Left ventricle myocardium inferior (tissue), 1 donor: ENCODE data around the gene KRT84. TPM values are rescaled to one million over a fixed set of nuclear protein-coding genes. Genes with fewer than 3 reads are reported as not detected.

ENCODE experiments used
- DNase-seq: peaks from one replicate; pipeline ENCODE4 v3.0.0-alpha.2; 2020
- H3K27ac ChIP-seq: fragments of 200-600 bp; replicated peaks from 2 replicates; pipeline ENCODE4 v1.8.0; 2021
- H3K27me3 ChIP-seq: fragments of 200-600 bp; 2 replicates; pipeline ENCODE4 v1.8.0; 2021; ENCODE audit warnings: low read depth
- H3K36me3 ChIP-seq: fragments of 200-600 bp; 2 replicates; pipeline ENCODE4 v1.8.0; 2021
- H3K4me1 ChIP-seq: fragments of 200-600 bp; 2 replicates; pipeline ENCODE4 v1.8.0; 2021
- H3K4me3 ChIP-seq: fragments of 200-600 bp; 2 replicates; pipeline ENCODE4 v1.8.0; 2021; ENCODE audit warnings: mild to moderate bottlenecking, moderate library complexity
- H3K9me3 ChIP-seq: fragments of 200-600 bp; replicated peaks from 2 replicates; pipeline ENCODE4 v1.8.0; 2021
- CTCF ChIP-seq: fragments of 200-600 bp; IDR thresholded peaks from 2 replicates; pipeline ENCODE4 v1.8.0; 2021; ENCODE audit warnings: antibody characterized with exemption, mild to moderate bottlenecking, borderline replicate concordance
- intact Hi-C: fragments of 100-400 bp; cut with micrococcal nuclease; formaldehyde crosslinking; loops from one replicate; pipeline ENCODE4 v1.11.0; 2022
- total RNA-seq: library from RNA; stranded (reverse); fragmentation: NEBNext Ultra II Directional; extraction: Animal tissue kit (Norgen Biotek cat#: 25700); gene quantifications from one replicate; pipeline ENCODE4 v1.2.1, GENCODE V29; 2021
- donor health status: DM: no; HTN: yes; CAD: no; lungs with severe emphysema.

Gene KRT84
- total RNA-seq, 1 donor from 2014 or later, result not detected

DNA sequence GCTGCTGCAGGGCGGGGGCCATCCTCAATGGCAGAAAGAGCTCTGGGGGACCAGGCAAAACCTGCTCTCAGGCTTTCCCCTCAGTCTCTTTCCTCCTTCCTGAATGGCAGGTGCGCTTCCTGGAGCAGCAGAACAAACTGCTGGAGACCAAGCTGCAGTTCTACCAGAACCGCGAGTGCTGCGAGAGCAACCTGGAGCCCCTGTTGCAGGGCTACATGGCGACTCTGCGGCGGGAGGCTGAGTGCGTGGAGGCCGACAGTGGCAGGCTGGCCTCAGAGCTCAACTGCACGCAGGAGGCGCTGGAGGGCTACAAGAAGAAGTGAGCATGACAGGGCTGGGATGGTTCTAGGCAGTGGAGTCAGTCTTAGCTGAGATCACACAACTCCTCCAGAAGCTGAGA is 41.3 kb downstream of the KRT84 start:
- DNase-seq, result no peak
- peaks cover 14% of the 10 kb centered on the region for H3K9me3 ChIP-seq
- H3K36me3 ChIP-seq, result no peaks in the 10 kb centered on the region
- peaks cover 28% of the 10 kb centered on the region for H3K27me3 ChIP-seq
- intact Hi-C loops, result no loop called here
- no peak overlapping the region for H3K27ac ChIP-seq
- H3K4me1 ChIP-seq, result peaks cover 19% of the 10 kb centered on the region
- no peak for TF ChIP-seq CTCF
- no peak overlapping the region for H3K4me3 ChIP-seq

DNA sequence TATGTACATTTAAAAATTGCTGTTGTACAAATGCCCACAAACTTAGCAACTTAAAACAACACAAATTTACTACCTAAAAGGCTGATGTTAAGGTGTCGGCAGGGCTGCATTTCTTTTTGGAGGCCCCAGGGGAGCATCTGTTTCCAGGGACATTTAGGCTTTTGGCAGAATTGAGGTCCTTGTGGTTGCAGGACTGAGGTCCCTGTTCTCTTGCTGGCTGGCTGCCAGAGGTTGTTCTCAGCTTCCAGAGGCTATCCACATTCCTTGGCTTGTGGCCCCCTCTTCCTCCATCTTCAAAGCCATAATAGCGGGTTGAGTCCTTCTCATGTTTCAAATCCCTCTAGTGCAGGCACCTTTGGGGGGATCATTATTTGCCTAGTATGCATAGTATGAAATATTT is 41.9 kb downstream of the KRT84 start:
- H3K27me3 ChIP-seq, result peaks cover 32% of the 10 kb centered on the region
- intact Hi-C loops, result no loop called here
- DNase-seq, result no peak

GRCh38 chr12:52342781-52343490 is 42.5 kb downstream of the KRT84 start:
- DNase-seq, result no peak
- H3K27ac ChIP-seq, result no peak overlapping the region
- H3K4me1 ChIP-seq, result peaks cover 15% of the 10 kb centered on the region
- peaks cover 14% of the 10 kb centered on the region for H3K9me3 ChIP-seq
- H3K27me3 ChIP-seq, result peaks cover 36% of the 10 kb centered on the region
- H3K4me3 ChIP-seq, result no peak overlapping the region
- no peaks in the 10 kb centered on the region for H3K36me3 ChIP-seq
- TF ChIP-seq CTCF, result no peak
- intact Hi-C loops, result no loop called here

More for the DNA sequence above, 41.9 kb downstream of the KRT84 start:
- no peaks in the 10 kb centered on the region for H3K36me3 ChIP-seq
- H3K9me3 ChIP-seq, result peaks cover 14% of the 10 kb centered on the region
- TF ChIP-seq CTCF, result no peak
- no peak overlapping the region for H3K27ac ChIP-seq
- H3K4me3 ChIP-seq, result no peak overlapping the region
- H3K4me1 ChIP-seq, result peaks cover 19% of the 10 kb centered on the region

- no peak overlapping the region for H3K4me3 ChIP-seq
- intact Hi-C loops, result no loop called here
- no peak for DNase-seq
- H3K9me3 ChIP-seq, result peaks cover 32% of the 10 kb centered on the region
- TF ChIP-seq CTCF, result no peak
- H3K4me1 ChIP-seq, result peaks cover 4% of the 10 kb centered on the region
- no peaks in the 10 kb centered on the region for H3K36me3 ChIP-seq
- no peak overlapping the region for H3K27ac ChIP-seq
- peaks cover 36% of the 10 kb centered on the region for H3K27me3 ChIP-seq
Measured at GRCh38 chr12:52341066-52341580, 44.3 kb downstream of the KRT84 start.

DNA sequence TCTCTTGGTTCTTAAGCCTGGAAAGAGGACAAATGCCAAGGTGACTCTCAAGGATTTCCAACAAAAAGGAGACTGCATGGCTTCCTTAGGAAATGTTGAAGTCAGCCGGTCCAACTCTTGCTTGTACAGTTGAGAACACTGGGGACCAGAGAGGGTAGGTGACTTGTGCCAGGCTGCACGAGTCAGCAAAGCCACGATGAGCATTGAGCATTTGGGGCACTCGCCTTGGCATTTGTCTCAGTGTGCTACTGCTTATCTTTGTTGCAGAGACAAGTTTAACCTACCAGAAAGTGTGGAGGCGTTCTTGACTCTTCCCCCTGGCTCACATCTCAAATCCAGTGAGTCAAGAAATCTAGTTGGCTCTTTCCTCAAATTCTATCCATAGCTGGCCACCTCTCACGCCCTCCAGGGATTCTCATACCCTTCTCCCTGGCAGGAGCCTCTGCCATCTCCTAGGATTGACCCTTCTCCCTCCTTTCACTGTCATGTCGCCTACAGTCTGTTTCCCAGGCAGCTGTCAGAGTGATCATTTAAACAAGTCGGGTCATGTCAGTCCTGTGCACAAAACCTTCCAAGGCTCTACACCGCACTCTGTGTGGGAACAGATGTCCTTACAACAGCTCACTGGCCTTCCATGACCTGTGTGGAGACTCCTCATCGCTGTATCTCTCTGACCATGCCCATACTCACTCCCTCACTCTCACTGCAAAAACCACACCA is 47.1 kb downstream of the KRT84 start:
- DNase-seq, result no peak
- peaks cover 49% of the 10 kb centered on the region for H3K27me3 ChIP-seq
- no peak overlapping the region for H3K4me3 ChIP-seq
- no peaks in the 10 kb centered on the region for H3K4me1 ChIP-seq
- intact Hi-C loops, result no loop called here
- TF ChIP-seq CTCF, result no peak
- no peaks in the 10 kb centered on the region for H3K36me3 ChIP-seq
- no peak overlapping the region for H3K27ac ChIP-seq
- peaks cover 34% of the 10 kb centered on the region for H3K9me3 ChIP-seq
